HG02973 (cell line): ENCODE measurements around the gene GSC2.
A peak's percentile ranks its signal among the peaks of the same experiment; 100 is the strongest.
"Not testable (repeated sequence)": the region's sequence is repeated elsewhere in the genome, so short reads cannot be mapped to it uniquely, and the experiment has no call there.

Experiments
- ATAC-seq: cut with Tn5 transposase; IDR thresholded peaks from one replicate; pipeline ENCODE4 v1.9.1; 2021; ENCODE audit warnings: moderate library complexity; ENCODE audit not compliant: unreplicated experiment

Gene GSC2

DNA sequence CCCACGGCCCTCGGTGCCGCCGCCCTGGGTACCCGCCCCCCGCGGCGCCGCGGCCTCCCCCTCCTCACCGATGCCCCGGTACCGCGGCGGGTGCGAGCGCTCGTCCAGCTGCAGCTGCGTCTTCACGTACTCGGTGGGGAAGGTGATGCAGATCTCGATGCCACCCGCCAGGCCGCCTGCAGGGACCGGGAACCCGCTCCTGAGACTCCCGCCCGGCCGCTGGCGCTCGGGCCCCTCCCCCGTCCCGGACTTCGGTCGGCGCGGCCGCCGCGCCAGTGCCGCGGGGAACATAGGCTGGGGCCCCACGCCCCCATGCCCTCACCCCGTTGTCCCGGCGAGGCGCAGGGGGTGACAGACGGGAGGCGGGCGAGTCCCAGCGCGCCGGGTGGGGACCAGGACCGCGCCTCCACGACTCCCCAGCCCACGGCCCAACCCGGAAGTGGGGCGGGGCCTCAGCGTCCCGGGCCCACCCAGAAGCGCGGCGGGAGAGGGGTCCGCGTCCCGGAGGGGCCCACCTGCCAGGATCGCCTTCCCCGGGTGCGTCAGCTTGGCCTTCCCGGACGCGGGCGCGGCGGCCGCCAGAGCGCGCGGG, 28.1 kb upstream of the GSC2 start:
- ATAC-seq: peak; percentile 16

DNA sequence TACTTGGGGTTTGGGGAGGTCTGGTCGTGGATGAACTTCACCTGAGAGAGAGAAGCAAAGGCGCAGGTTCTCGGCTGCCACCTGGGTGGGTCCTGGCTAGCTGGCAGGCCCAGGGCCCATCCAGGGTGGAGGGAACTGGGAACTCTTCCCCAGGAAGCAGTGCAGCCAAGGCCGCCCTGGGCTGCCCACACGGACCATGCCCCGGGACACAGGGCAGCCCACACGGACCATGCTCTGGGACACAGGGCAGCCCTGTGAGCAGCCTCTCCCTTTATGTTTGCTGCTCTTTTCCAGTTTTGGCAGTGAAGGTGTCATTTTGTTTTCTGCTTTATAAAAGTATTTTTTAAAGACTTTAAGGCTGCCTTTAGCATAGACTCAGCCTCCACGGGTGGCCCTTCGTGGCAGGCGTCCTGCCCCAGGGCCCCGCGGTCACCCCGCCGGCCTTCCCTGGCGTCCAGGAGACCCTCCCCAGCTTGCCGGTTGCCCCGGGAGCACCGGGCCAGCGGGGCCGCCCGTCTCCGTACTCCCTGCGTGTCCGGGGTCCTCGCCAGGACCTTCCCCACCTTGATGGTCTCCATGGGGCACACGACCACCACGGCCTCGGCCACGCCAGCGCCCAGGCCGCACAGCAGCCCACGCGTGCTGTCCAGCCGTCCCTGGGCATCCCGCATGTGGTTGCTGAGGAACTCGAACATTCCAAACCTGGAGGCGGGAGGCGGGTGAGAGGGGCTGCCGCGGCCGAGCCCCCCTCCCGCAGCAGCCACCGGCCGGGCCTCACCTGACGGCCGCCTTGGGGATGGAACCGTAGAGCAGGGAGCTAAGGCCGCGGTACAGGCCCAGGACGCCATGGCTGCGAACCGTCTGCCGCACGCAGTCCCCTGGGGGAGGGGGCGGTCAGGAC, 27.3 kb upstream of the GSC2 start:
- ATAC-seq: no peak

DNA sequence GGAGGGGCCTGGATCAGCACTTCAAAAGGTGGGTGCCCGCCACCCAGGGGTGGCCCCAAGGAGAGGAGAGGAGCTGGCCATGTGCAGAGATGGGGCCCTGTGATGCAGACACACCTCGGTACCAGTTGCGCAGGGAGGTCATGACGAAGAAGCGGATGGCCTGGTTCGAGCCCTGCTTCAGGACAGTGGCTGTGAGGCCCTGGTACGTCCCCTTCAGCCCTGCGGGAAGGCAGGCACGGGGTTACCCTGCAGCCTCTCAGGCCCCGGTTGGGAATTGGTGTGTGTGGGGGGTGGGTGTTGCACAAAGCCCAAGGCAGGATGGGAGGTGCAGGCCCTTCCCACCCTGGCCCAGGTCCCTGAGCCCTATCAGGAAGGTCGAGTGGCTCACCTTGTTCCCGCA, 26.6 kb upstream of the GSC2 start:
- no peak for ATAC-seq

DNA sequence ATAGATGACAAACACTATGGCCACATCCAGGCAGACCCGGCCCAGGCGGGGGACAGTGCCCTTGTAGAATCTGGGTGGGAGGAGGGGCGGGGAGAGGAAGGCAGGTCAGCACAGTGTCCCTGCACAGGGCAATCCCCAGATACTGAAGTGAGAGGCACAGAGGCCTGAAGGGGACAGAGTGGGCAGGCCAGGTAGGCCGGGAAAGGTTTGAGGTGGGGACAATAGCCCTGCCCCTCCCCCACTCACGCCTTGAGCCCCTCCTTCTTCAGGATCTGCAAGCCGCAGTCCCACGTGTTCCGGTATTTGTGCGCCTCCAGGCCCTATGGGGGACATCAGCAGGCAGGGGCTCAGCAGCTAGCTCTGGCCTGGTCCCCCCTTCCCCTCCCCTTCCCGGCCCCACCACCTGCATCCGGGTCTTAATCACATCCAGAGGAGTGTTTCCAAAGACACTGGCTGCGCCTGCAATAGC, 26.1 kb upstream of the GSC2 start:
- ATAC-seq: no peak

DNA sequence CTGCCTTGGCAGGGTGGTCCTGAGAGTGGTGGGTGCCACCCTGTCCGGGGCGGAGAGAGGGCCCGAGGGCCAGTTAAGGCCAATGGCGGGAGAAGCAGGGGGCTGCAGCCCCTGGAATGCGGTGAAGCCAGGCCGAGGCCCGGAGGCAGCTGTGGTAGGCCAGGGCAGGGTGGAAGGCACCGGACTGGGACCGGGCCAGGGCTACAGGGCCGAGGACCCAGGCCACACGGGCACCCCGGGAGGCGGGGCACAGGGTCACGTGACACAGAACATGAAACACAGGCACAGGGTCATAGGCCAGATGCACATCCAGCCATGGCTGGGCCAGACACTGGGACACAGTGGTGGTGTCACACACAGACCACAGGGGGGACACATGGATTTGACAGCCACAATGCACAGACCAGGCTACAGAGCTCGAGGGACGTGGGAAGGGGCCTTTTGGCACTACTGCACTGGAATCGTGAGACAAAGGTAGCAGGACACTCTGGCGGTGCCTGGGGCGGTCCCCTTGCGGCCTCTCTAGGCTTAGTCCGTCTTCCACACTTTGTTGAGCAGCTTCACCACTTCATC, 25.6 kb upstream of the GSC2 start:
- ATAC-seq: no peak

DNA sequence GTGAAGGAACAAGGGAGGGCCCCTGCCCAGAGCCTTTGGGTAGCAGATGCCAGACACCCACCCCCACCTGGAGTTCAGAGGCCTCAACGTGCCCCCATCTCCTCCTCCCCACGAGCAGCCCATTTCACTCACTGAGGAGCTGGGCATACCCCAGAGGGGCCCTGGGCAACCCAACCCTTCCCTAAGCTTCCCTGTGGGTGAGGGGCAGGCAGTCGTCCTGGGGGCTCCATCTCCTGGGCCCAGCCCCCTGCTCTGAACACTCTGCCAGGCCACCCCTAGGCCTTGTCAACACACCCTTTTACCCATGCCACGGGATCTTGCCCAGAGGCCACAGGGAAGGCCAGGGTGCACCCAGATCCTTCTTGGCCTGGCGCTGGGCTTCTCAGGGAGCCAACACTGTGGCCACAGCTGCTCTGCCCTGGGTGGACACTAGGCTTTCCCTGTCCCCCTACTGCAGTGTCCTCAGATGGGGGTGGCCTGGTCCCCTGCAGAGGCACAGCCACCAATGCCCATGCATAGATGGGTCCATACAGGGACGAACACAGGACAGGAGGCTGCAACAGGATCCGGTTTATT, 25.0 kb upstream of the GSC2 start:
- ATAC-seq: no peak

DNA sequence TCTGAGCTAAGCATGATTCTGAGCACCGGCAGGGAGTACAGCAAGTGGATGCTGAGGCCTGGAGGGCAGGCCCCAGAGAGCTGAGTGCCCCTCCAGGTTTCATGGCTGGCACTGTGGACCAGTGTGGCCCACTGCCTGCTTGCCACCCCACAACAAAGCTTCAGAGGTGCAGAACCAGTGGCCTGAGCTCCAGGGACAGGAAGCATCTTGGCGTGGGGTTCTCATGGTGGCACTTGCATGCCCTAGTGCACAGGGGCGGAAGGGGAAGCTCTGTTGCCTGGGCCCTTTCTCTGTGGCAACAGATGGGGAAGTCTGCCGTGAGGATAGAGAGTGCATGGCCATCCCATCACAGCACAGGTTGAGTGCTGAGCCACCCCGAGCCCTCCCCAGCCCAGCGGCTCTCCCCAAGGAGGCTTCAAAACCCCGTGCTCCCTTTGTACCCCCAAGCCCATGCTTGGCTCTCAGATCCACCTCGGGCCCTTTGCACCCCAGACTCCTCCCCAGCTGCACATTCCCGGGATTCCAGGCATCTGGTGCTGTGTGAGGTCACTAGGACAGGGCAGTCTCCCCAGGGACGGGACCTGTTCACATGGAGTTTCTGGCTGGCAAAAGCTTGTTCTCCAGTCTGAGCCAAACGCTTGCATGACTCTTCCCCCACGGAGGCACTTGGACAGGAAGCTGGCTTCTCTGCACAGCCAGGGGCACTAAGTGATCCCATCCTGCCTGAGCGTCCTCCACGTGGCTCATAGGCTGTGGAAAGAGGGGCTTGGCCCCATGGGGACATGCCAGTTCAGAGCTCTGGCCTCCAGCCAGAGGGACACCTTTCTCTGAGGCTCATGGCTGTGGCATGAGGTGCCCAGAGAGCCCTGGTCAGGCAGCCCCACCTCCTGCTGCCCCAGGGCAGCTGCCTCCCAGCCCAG, 24.3 kb upstream of the GSC2 start:
- no peak for ATAC-seq

DNA sequence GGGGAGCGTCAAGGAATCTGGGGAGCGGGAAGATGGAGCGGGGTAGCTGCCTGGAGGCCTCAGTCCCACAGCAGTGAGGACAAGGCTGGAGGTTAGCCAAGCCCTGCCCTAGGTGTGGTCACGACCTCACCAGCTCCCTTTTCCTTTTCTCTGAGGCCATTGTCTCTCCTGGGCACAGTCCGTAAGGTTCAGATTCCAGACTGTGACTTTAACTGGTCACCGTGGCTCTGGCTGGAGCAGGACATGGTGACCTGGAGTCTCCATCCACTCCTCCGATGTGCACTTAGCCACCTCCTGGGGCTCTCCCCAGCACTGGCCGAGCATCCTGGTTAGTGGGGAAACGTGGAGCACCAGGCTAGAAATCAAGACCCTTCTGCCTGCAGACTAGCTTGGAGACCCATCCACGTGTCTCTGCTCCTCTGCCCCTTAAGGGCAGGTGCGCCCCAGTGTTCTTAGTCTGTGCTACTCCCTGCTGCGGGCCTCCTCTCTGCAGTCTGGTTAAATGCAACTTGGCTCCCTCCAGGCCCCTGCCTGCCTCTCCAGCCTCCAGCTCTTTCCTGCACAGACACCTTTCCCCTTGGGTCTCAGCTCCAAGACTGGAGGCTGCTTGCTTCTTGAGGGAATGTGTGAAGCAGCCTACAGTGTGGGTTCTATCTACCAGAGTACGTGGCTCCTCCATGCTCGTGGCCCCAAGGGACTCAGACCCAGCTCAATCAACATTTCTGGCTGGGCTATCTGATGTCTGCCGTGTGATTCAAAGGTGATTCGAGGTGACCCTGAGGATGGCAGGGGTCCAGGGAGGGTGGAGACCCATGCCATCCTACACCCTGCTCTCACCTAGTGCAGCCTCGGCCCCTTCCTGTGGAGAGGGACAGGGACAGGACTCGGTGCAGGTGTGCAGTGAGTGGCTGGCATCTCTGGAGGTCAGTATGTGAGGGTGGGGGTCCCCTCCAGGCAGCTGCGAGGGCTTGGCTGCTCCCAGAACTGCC, 23.2 kb upstream of the GSC2 start:
- ATAC-seq: no peak

DNA sequence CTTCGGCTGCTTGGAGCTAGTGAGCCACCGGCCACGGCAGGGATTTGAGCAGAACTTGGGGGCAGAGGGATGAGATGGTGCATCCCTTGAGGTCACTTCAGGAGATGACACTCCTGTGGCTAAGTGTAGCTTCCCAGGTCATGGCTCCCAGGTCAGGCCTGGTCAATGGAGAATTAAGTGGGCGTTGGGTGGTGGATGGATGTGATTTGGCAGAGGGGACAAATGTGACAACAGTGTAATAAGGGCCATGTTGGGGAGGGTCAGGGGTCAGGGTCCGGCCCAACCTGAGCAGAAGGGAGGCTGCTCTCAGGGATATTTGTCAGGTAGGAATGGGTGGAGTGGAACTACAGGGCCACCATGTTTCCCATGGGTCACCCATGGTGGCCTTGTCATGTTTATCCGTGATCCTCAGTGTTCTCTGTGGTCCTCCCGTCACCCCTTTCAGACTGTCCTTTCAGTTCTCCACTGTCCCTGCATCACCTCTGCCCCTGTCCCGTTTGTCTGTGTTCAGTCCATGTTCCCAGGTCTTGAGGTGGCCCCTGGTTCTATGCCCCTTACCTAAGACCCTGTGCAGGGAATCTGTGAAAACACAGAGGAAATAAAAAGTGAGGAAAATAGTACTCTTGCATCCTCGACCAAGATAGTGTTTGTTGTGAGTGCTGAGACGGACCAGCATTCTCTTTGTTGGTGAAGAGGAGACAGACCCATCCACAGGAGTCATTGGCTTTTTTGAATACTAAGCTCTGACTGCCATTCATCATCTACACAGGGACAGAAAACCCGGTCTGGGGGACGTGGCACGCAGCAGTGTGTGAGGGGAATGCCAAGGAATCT, 22.3 kb upstream of the GSC2 start:
- ATAC-seq: no peak

DNA sequence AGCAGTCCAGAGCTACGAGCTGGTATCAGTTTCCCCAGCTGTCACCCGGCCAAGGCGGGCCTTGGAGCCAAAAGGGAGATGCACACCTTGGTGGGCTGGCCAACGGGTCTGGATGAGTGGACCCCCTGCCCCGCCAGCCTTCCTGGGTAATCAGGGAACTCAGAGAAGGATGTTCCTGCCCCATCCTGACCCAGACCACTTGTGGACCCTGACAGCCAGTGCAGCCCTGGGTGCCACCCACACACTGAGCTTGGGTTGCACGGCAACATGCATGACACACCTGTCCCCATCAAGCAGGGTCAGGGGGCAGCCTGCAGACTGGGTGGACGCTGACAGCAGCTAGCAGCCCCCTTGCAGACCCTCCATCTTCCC, 19.8 kb upstream of the GSC2 start:
- no peak for ATAC-seq

DNA sequence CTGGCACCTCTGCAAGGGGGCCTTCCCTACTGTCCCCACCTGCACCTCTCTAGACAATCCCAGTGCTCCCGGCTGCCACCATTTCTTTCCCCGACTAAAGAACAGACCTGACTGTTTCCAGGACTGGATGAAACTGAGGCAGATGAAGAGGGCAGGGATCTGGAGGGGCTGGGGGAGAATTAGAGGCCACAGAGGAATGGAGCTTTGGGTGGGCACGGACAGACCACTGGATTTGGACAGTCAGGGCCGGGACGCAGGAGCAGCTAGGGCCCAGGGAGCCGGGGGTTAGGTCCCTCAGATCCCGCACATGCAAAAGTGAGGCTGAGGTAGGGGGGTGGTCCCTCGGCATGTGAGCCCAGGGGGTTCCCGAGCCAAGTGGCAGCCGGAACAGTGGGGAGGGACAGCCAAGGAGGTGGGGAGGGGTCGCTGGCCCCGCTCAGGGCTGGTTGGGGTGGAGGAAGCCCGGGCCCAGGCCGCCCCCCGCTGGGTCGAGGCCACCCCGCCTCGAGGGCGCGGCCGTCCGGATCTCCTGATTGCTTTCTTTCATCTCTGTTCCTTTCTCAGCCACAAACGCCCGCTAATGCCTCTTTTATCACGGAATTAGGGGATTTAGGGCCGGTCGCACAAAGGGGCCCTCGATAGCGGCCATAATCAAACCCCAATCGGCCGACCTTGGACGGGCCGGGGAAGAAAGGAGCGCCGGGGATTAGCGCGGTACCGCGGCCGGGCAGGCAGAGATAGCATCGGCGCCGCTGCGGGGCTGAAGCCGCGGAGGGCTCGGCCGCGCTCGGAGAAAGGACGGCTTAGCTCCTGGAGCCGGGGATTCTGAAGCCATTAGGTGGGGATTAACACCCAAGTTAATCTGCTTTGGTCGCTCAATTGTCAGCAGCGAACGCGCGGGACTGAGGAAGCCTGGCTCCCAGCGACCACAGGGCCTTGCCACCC, 19.2 kb upstream of the GSC2 start:
- no peak for ATAC-seq

DNA sequence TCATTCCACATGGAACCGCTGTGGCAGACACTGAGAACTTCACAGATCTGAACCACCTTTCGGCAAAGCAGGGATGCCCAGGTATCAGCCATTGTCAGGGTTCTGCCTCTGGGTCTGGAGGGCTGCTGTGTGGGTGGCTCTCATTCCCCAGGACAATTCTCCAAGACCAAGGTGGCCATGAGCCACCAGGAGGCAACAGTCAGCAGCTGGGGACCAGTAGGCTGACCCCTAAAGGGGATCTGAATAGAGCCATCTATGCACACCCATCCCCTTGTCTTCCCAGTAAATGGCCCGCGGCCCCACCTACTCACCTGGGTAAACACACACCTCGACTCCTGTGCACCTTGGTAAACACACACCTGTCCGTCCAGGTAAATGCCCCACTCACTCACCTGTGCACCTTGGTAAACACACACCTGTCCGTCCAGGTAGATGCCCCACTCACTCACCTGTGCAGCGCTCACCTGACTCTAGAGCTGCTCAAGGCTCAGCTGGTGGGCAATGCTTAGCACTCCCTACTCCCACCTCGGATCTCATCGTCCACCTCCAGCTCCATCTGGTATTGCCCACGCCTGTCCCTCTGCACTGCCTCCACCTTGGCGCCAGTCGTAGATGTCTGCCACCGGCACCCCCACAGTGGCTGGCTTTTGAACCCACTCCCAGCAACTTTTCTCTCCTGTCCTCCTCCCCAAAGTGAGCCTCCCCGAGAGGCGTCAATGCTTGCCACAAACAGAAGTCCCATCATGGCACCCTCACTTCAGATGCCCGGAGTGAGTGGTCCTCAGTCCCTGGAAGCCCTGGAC, 18.2 kb upstream of the GSC2 start:
- ATAC-seq: no peak

DNA sequence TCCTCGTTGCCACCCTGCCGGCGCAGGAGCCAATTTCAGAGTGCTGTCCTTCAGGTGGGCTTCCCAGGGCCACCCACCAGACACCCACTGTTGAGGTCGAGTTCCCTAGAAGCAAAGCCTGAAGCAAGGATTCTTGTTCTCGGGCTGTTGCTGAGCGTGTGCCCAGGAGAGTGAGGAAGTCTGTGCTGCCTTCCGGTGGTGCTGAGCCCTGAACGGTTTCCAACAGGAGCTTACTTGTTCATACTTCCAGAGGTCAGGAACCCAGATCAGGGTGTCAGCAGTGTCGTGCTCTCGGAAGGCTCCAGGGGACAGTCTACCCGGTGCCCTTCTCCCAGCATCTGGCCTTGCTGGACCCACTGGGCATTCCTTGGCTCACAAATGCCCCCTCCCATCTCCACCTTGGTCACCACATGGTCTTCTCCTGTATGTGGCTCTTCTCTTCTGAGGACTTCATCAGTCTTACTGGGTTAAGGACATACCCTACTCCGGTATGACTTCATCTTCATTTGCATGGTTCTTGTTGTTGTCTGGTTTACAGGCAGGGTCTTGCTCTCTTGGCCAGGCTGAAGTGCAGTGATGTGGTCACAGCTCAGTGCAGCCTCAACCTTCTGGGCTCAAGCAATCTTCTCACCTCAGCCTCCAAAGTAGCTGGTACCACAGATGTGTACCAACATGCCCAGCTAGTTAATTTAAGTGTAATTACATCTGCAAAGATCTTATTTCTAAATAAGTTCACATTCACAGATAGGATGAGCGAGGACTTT, 17.2 kb upstream of the GSC2 start:
- no peak for ATAC-seq

DNA sequence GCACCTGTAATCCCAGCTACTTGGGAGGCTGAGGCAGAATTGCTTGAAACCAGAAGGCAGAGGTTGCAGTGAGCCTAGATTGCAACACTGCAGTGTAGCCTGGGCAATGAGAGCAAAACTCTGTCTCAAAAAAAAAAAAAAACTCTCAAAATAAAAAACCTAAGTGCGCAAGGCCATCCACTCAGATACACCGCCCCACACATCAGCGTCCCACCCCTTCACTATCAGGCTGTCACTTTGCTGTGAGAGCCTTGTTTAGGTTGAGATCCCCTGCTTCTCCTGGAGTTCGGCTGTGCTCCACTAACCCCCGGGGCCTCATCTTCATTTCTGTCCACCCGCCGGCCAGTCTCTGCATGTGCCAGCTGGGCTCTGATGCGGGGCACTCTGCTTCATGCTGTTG, 16.3 kb upstream of the GSC2 start:
- ATAC-seq: no peak

DNA sequence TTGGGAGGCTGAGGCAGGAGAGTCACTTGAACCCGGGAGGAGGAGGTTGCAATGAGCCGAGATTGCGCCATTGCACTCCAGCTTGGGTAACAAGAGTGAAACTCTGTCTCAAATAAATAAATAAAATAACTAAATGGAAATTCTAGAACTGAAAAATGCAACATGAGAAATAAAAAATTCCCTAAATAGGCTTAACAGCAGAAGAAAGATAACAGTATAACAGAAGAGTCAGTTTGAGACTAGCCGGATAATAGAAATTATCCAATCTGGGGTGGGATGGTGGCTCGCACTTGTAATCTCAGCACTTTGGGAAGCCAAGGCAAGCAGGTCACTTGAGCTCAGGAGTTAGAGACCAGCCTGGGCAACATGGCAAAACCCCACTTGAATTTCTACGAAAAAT, 14.3 kb upstream of the GSC2 start:
- no peak for ATAC-seq

DNA sequence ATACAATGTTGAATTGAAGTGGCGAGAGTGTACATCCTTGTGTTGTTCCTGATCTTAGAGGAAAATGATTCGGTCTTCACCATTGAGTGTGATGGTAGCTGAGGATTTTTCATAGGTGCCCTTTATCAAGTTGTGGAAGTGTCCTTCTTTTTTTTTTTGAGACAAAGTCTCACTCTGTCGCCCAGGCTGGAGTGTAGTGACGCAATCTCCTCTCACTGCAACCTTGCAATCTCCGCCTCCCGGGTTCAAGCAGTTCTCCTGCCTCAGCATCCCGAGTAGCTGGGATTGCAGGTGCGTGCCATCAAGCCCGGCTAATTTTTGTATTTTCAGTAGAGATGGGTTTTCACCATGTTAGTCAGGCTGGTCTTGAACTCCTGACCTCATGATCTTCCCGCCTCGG, 8.6 kb upstream of the GSC2 start:
- ATAC-seq: not testable (repeated sequence)
